ENCODE measurements around the gene RP9. TPM values are rescaled to one million over a fixed set of nuclear protein-coding genes. Genes with fewer than 3 reads are reported as not detected.
A peak's percentile ranks its signal among the peaks of the same experiment; 100 is the strongest.

RP9 gene
- total and polyA plus RNA-seq, 4 donors, result 7.8 to 27.7 (median 23.8) TPM

- no peak overlapping the region for H3K27ac ChIP-seq (ENCODE audit: low read depth, low read length)
These were observed 20.1 kb downstream of the RP9 start for GRCh38 chr7:33089142-33089541.

GRCh38 chr7:33087858-33088257, 21.3 kb downstream of the RP9 start:
- WGBS (ENCODE audit: insufficient coverage), result 100% methylated on average over 1 of the region's 2 CpGs
- no peaks in the 10 kb centered on the region for H3K27me3 ChIP-seq (ENCODE audit: control insufficient read depth, insufficient read depth, low read length)

More at GRCh38 chr7:33089142-33089541, 20.1 kb downstream of the RP9 start:
- no peak for DNase-seq (ENCODE audit: low read depth in 4 of 6, low spot score in 6 of 6)
- Histone ChIP-seq H3K36me3 (ENCODE audit: control insufficient read depth, insufficient read depth, low read length) (peaks cover 3% of the 10 kb centered on the region), H3K4me1 (ENCODE audit: control insufficient read depth, insufficient read depth, low read length) (no peaks in the 10 kb centered on the region), H3K4me3 (ENCODE audit: low read depth, low read length) (no peak overlapping the region), H3K9me3 (ENCODE audit: control insufficient read depth, insufficient read depth, low read length) (peaks cover 2% of the 10 kb centered on the region), H3K27me3 (ENCODE audit: control insufficient read depth, insufficient read depth, low read length) (no peaks in the 10 kb centered on the region)
- WGBS (ENCODE audit: insufficient coverage), result 100% methylated on average over 1 of the region's 7 CpGs

GRCh38 chr7:33087356-33087755, 21.8 kb downstream of the RP9 start:
- Histone ChIP-seq H3K4me1 (ENCODE audit: control insufficient read depth, insufficient read depth, low read length) (no peaks in the 10 kb centered on the region), H3K27me3 (ENCODE audit: control insufficient read depth, insufficient read depth, low read length) (no peaks in the 10 kb centered on the region), H3K9me3 (ENCODE audit: control insufficient read depth, insufficient read depth, low read length) (peaks cover 2% of the 10 kb centered on the region), H3K36me3 (ENCODE audit: control insufficient read depth, insufficient read depth, low read length) (no peaks in the 10 kb centered on the region), H3K4me3 (ENCODE audit: low read depth, low read length) (no peak overlapping the region), H3K27ac (ENCODE audit: low read depth, low read length) (no peak overlapping the region)
- DNase-seq (ENCODE audit: low read depth in 4 of 6, low spot score in 6 of 6), result no peak
- WGBS (ENCODE audit: insufficient coverage), result 83% methylated on average over 2 of the region's 2 CpGs

More at GRCh38 chr7:33087858-33088257, 21.3 kb downstream of the RP9 start:
- H3K9me3 ChIP-seq (ENCODE audit: control insufficient read depth, insufficient read depth, low read length), result peaks cover 2% of the 10 kb centered on the region
- H3K4me3 ChIP-seq (ENCODE audit: low read depth, low read length), result no peak overlapping the region
- H3K36me3 ChIP-seq (ENCODE audit: control insufficient read depth, insufficient read depth, low read length), result no peaks in the 10 kb centered on the region
- no peaks in the 10 kb centered on the region for H3K4me1 ChIP-seq (ENCODE audit: control insufficient read depth, insufficient read depth, low read length)
- H3K27ac ChIP-seq (ENCODE audit: low read depth, low read length), result no peak overlapping the region
- no peak for DNase-seq (ENCODE audit: low read depth in 4 of 6, low spot score in 6 of 6)

GRCh38 chr7:33079763-33080690, 29.2 kb downstream of the RP9 start:
- 70% methylated on average over 2 of the region's 9 CpGs for WGBS (ENCODE audit: insufficient coverage)

GRCh38 chr7:33079096-33079495, 30.1 kb downstream of the RP9 start:
- Histone ChIP-seq H3K4me3 (ENCODE audit: low read depth, low read length) (no peak overlapping the region), H3K27ac (ENCODE audit: low read depth, low read length) (no peak overlapping the region), H3K36me3 (ENCODE audit: control insufficient read depth, insufficient read depth, low read length) (no peaks in the 10 kb centered on the region), H3K4me1 (ENCODE audit: control insufficient read depth, insufficient read depth, low read length) (no peaks in the 10 kb centered on the region), H3K9me3 (ENCODE audit: control insufficient read depth, insufficient read depth, low read length) (no peaks in the 10 kb centered on the region), H3K27me3 (ENCODE audit: control insufficient read depth, insufficient read depth, low read length) (no peaks in the 10 kb centered on the region)
- no peak for DNase-seq (ENCODE audit: low read depth in 4 of 6, low spot score in 6 of 6)
- 90% methylated on average over 2 of the region's 2 CpGs for WGBS (ENCODE audit: insufficient coverage)

More at GRCh38 chr7:33079763-33080690, 29.2 kb downstream of the RP9 start:
- no peak overlapping the region for H3K27ac ChIP-seq (ENCODE audit: low read depth, low read length)
- no peaks in the 10 kb centered on the region for H3K4me1 ChIP-seq (ENCODE audit: control insufficient read depth, insufficient read depth, low read length)
- no peaks in the 10 kb centered on the region for H3K27me3 ChIP-seq (ENCODE audit: control insufficient read depth, insufficient read depth, low read length)
- peak in 1 of 6 donors; percentile 9 for DNase-seq (ENCODE audit: low read depth in 4 of 6, low spot score in 6 of 6)
- H3K36me3 ChIP-seq (ENCODE audit: control insufficient read depth, insufficient read depth, low read length), result no peaks in the 10 kb centered on the region
- H3K4me3 ChIP-seq (ENCODE audit: low read depth, low read length), result no peak overlapping the region
- H3K9me3 ChIP-seq (ENCODE audit: control insufficient read depth, insufficient read depth, low read length), result no peaks in the 10 kb centered on the region

GRCh38 chr7:33076737-33077136, 32.5 kb downstream of the RP9 start:
- no peaks in the 10 kb centered on the region for H3K27me3 ChIP-seq (ENCODE audit: control insufficient read depth, insufficient read depth, low read length)
- no peak overlapping the region for H3K27ac ChIP-seq (ENCODE audit: low read depth, low read length)
- WGBS (ENCODE audit: insufficient coverage), result 93% methylated on average over 2 of the region's 3 CpGs
- no peaks in the 10 kb centered on the region for H3K36me3 ChIP-seq (ENCODE audit: control insufficient read depth, insufficient read depth, low read length)
- no peaks in the 10 kb centered on the region for H3K9me3 ChIP-seq (ENCODE audit: control insufficient read depth, insufficient read depth, low read length)
- no peaks in the 10 kb centered on the region for H3K4me1 ChIP-seq (ENCODE audit: control insufficient read depth, insufficient read depth, low read length)
- H3K4me3 ChIP-seq (ENCODE audit: low read depth, low read length), result no peak overlapping the region
- DNase-seq (ENCODE audit: low read depth in 4 of 6, low spot score in 6 of 6), result no peak

- peak in 1 of 6 donors; percentile 64 for DNase-seq (ENCODE audit: low read depth in 4 of 6, low spot score in 6 of 6)
- WGBS (ENCODE audit: insufficient coverage), result no CpG with 5 or more reads among the region's 3 CpGs
- Histone ChIP-seq H3K36me3 (ENCODE audit: control insufficient read depth, insufficient read depth, low read length) (no peaks in the 10 kb centered on the region), H3K27ac (ENCODE audit: low read depth, low read length) (no peak overlapping the region), H3K9me3 (ENCODE audit: control insufficient read depth, insufficient read depth, low read length) (peaks cover under 1% of the 10 kb centered on the region), H3K4me1 (ENCODE audit: control insufficient read depth, insufficient read depth, low read length) (no peaks in the 10 kb centered on the region), H3K4me3 (ENCODE audit: low read depth, low read length) (no peak overlapping the region), H3K27me3 (ENCODE audit: control insufficient read depth, insufficient read depth, low read length) (no peaks in the 10 kb centered on the region)
These were observed 33.2 kb downstream of the RP9 start for GRCh38 chr7:33075818-33076518.

- WGBS (ENCODE audit: insufficient coverage), result 94% methylated on average over 4 of the region's 4 CpGs
- Histone ChIP-seq H3K36me3 (ENCODE audit: control insufficient read depth, insufficient read depth, low read length) (no peaks in the 10 kb centered on the region), H3K9me3 (ENCODE audit: control insufficient read depth, insufficient read depth, low read length) (peaks cover 12% of the 10 kb centered on the region), H3K27ac (ENCODE audit: low read depth, low read length) (no peak overlapping the region), H3K4me1 (ENCODE audit: control insufficient read depth, insufficient read depth, low read length) (no peaks in the 10 kb centered on the region), H3K4me3 (ENCODE audit: low read depth, low read length) (no peak overlapping the region), H3K27me3 (ENCODE audit: control insufficient read depth, insufficient read depth, low read length) (no peaks in the 10 kb centered on the region)
- no peak for DNase-seq (ENCODE audit: low read depth in 4 of 6, low spot score in 6 of 6)
These were observed 36.0 kb downstream of the RP9 start for GRCh38 chr7:33073243-33073642.

GRCh38 chr7:33072471-33072870, 36.7 kb downstream of the RP9 start:
- 75% methylated on average over 2 of the region's 2 CpGs for WGBS (ENCODE audit: insufficient coverage)
- no peak overlapping the region for H3K4me3 ChIP-seq (ENCODE audit: low read depth, low read length)
- no peaks in the 10 kb centered on the region for H3K27me3 ChIP-seq (ENCODE audit: control insufficient read depth, insufficient read depth, low read length)
- H3K36me3 ChIP-seq (ENCODE audit: control insufficient read depth, insufficient read depth, low read length), result no peaks in the 10 kb centered on the region
- peak overlapping the region; percentile 33 for H3K27ac ChIP-seq (ENCODE audit: low read depth, low read length)
- H3K4me1 ChIP-seq (ENCODE audit: control insufficient read depth, insufficient read depth, low read length), result no peaks in the 10 kb centered on the region
- peak in 1 of 6 donors; percentile 27 for DNase-seq (ENCODE audit: low read depth in 4 of 6, low spot score in 6 of 6)
- H3K9me3 ChIP-seq (ENCODE audit: control insufficient read depth, insufficient read depth, low read length), result peaks cover 12% of the 10 kb centered on the region

Data from spinal cord (tissue), 10 donors.